GM13977 (cell line): ENCODE data around the gene EPB41L3.

Experiments
- DNase-seq: peaks from one replicate; pipeline ENCODE4 v3.0.0; 2012; ENCODE audit warnings: low spot score
- CTCF ChIP-seq: IDR thresholded peaks from 2 replicates; pipeline ENCODE4 v1.5.1; 2012; ENCODE audit warnings: mild to moderate bottlenecking, control low read depth; ENCODE audit not compliant: insufficient read depth; ENCODE audit errors: extremely low read depth, missing control alignments
- in situ Hi-C: fragments of 300-500 bp; cut with MboI; formaldehyde crosslinking; loops from one replicate; pipeline ENCODE4 v1.12.0; 2022; ENCODE audit warnings: low sequenced_read_pairs, low pct_unique_long_range_greater_than_20kb, mixed read lengths, inconsistent platforms; ENCODE audit not compliant: unreplicated experiment

The EPB41L3 gene

GRCh38 chr18:5389356-5389755 is 154.4 kb downstream of the EPB41L3 start:
- in situ Hi-C loops, result no loop called here
- no peak for DNase-seq
- TF ChIP-seq CTCF, result no peak

- TF ChIP-seq CTCF, result no peak
- DNase-seq, result no peak
- in situ Hi-C loops, result no loop called here
Measured at GRCh38 chr18:5388896-5389295, 154.9 kb downstream of the EPB41L3 start.

- in situ Hi-C loops, result no loop called here
- DNase-seq, result no peak
- no peak for TF ChIP-seq CTCF
Measured at GRCh38 chr18:5380586-5380985, 163.2 kb downstream of the EPB41L3 start.

GRCh38 chr18:5376986-5377385 is 166.8 kb downstream of the EPB41L3 start:
- DNase-seq, result no peak
- in situ Hi-C loops, result no loop called here
- TF ChIP-seq CTCF, result no peak

GRCh38 chr18:5370332-5370731 is 173.5 kb downstream of the EPB41L3 start:
- TF ChIP-seq CTCF, result no peak
- in situ Hi-C loops, result no loop called here
- no peak for DNase-seq

- DNase-seq, result no peak
Measured at GRCh38 chr18:5369513-5369912, 174.3 kb downstream of the EPB41L3 start.

More at GRCh38 chr18:5369513-5369912, 174.3 kb downstream of the EPB41L3 start:
- TF ChIP-seq CTCF, result no peak
- in situ Hi-C loops, result no loop called here
